ENCODE measurements around the gene MAGEF1.

- no peak for TF ChIP-seq CTCF (IDR thresholded peaks at IDR 0.05)
- no peak for TF ChIP-seq EZH2phosphoT487 (IDR thresholded peaks at IDR 0.05)
- no peak for TF ChIP-seq EZH2 (IDR thresholded peaks at IDR 0.05)
These were observed 11.1 kb downstream of the MAGEF1 start for GRCh38 chr3:184700759-184701158.
